ENCODE measurements around the gene H19.

H19 gene

DNA sequence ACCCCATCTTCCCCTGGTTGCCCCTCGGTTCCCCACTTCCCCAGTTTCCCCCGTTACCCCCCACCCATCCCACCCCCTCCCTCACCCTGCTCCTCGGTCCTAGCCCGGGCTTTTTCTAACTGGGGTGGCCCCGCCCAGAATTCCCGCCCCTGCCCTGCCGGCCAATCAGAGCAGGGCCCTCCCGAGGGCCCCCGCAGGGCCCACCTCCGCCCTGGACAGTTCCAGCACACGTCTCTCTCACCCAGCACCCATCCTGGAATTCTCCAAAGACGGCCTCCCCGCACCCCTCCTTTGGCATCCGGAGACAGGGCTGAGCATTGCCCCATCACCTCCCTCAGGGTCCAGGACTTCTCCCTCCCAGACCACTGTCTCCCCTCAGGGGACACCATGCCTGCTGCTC lies at the start of gene H19:
H19 (minus strand) TSS at position 88 of the 400 bp plus-strand sequence.
- no peak for DNase-seq

DNA sequence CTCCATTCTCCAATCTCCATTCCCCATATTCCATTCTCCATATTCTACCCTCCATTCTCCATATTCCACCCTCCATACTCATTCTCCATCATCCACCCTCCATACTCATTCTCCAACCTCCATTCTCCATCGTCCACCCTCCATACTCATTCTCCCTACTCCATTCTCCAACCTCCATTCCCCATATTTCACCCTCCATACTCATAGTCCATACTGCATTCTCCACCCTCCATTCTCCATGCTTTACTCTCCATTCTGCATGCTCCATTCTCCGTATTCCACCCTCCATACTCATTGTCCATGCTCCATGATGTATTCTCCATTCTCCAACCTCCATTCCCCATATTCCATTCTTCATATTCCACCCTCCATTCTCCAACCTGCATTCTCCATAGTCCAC lies 44.3 kb upstream of the H19 start:
- DNase-seq: no peak

DNA sequence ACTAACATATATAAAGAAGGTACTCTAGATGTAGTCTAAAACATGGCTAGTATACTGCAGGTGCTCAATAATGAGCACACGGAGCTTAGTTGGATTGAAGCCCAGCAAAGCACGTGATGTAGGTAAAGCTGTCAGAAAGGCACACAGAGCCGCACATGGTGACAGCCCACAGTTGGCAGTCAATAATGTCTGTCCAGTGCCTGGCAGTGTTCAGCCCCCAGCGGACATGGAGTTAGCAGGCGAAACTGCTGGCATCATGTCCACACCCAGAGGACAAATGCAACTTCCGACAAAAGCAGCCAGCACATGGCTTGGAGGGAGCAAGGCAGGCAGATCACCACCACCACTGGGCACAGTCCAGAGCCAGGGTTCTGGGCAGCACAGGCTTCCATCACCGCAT lies 43.5 kb upstream of the H19 start:
- DNase-seq: no peak

DNA sequence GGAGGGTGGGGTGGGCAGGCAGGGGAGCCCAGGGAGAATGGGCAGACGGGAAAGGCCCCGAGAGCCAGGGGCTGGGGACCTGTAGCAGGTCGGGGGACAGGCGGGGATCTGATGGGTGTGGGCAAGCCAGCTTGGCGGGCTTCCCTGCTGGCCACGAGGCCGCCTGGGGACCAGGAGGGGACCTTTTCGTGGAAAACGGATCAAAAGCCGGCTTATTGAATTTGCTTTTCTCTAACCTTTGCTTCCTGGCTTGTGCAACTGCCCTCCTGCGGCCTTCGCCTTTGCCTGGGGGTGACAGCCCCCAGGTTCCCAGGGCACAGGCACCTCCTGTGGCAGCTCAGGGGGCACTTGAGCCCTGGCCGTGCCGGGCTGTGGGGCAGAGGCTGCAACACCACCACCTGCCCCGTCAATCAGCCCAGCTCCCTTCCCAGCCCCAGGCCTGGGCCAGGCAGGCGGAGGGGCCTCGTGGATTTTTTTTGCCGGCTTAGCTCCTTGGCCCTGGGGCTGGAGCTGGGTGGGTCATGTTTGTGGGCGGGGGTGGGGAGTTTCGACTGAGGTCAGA lies 41.6 kb upstream of the H19 start:
- no peak for DNase-seq

DNA sequence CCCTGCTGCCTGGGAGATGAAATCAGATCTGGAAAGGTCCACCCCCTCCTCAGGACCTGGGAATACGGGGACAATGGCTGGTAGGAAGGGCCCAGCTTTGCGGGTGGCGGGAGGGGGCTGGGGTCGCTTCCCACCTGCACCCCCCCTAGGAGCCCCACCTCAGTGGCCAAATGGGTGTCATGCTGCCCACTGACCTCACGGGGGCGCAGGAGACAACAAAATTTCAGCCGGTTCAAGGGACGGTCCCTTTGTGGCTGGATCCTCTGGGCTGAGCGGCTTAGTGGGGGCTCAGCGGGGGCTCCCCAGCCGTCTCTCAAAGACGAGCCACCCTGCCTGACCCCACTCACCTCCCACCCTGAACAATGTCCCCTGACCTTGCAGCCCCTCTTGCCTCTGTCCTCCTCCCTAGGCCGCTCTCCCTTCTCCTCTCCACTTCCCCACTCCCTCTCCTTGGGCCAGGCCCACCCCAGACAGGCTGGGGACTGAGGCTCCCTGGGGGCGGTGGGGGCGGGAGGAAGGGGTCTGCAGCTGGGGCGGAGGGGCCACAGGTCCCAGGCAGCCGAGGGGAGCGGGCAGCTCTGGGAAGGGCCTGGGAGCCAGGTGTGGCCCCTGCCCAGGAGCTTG lies 39.3 kb upstream of the H19 start:
- DNase-seq: no peak

GRCh38 chr11:2035382-2035781 lies 37.7 kb upstream of the H19 start:
- DNase-seq: no peak

- no peak for DNase-seq
Measured at GRCh38 chr11:2031058-2031457, 33.4 kb upstream of the H19 start.

DNA sequence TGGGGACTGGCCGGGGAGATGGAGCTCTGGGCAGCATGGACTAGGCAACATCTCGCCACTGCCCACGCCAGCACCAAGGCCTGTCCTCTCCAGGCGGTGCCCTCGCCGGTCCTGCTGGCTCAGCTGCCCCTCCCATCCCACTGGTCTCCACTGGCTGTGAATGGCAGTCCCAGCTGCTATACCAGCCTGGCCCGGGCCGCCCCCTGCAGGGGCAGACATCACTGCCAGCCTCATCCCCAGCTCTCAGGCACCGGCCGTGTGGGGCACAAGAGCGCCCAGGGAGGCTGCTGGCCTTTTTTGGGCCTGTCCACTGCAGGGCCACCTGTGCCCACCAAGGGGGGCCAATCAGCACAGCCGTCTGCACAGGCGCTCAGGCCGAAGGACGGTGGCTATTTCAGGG lies 30.1 kb upstream of the H19 start:
- DNase-seq: no peak

GRCh38 chr11:2015025-2015424 lies 17.4 kb upstream of the H19 start:
- DNase-seq: no peak

DNA sequence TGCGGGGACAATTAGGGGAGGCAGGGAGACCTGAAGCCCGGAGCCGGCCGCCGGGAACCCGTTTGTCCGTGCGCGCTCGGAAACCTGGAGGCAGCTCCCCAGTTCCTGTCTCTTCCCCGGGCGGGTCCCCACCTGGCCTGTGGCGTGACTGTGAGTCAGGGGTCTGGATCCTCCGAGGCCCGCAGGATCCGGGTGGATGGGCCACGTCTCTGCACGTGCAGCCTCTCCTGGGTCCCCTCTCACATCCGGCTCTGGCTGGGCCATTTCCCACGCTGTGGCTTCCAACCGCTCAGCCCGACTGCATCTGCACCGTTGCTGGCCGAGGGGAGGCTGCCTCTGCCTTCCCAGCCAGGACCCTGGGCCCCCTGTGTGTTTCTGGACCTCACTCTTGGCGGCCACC lies 14.8 kb upstream of the H19 start:
- no peak for DNase-seq

- no peak for DNase-seq
Measured at GRCh38 chr11:2004466-2004865, 6.8 kb upstream of the H19 start.

DNA sequence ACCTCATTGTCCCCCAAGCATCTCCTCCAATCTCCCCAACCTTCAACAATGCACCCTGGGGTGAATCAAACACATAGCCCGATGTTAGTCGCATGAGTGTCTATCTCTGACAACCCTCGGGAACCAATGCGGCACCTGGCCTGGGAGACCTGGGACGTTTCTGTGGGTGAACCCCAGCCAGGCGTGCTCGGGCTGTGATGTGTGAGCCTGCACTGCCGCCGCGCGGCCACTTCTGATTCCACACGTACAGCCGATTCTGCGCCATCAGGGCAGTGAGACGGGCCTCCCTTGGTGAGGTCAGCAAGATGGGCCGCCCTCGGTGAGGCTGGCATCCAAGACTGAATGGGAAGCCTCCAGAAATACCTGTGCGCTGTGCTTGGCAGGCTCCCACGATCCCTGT lies 5.2 kb upstream of the H19 start:
- no peak for DNase-seq

DNA sequence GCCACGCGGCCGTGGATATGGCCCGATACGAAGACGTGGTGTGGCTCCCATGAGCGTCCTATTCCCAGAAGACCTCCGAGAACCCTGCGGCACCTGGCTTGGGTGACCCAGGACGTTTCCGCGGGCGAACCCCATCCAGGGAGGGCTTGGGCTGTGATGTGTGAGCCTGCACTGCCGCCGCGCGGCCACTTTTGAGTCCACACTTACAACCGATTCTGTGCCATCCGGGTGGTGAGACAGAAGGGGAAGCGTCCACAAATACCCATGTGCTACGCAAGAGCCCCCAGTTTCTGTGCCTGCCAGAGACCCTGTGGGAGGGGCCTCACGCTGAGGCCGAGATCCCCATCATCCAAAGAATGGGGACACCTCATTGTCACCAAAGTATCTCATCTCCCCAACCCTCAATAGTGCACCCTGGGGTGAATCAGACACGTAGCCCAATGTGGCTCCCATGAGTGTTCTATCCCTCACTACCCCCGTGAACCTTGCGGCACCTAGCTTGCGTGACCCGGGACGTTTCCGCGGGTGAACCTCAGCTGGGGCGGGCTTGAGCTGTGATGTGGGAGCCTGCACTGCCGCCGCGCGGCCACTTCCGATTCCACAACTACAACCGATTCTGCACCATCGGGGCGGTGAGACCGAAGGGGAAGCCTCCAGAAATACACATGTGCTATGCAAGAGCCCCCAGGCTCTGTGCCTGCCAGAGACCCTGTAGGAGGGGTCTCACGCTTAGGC lies 4.6 kb upstream of the H19 start:
- DNase-seq: no peak

GRCh38 chr11:1998861-1999260 lies 1.2 kb upstream of the H19 start:
- no peak for DNase-seq

DNA sequence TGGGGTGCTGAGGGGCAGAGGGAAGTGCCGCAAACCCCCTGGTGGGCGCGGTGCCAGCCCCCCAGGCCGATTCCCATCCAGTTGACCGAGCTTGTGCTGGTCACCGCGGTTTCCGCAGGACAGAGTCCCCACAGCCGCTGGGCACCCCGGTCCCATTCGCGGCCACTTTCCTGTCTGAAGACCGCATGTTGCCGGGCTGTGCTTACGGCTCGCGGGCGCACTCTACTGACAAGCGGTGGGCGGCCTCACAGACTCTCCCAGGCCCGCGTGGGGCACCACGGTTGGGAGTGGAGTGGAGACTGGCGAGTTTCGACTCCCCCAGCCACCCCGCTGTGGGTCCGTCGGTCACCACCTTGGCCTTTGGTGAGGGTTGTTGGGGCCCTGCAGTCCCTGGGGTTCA lies 648 bp upstream of the H19 start:
- DNase-seq: no peak

DNA sequence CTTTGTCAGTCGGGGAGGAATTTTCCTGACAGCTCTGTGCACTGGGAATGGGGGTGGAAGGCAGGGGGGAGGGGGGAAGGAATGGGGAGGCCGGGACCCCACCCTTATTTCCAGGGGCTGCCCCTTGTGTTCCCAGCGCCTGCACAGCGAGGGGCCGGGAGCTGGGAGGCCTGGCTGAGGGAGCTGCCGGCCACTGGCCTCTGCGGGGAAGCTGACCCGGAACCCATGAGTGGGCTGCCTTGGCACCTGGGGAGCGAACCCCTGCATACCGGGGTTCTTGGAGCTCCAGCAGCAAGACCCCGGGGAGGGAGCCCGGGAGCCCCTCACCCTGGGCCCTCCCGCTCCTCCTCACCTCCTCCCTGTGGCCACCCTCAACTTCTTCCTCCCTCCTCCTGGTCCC lies 3.5 kb downstream of the H19 start:
- DNase-seq: no peak

GRCh38 chr11:1992111-1992510 lies 5.5 kb downstream of the H19 start:
- no peak for DNase-seq

- DNase-seq: no peak
Measured at GRCh38 chr11:1990872-1991578, 6.6 kb downstream of the H19 start.

GRCh38 chr11:1989953-1990352 lies 7.7 kb downstream of the H19 start:
- DNase-seq: no peak

DNA sequence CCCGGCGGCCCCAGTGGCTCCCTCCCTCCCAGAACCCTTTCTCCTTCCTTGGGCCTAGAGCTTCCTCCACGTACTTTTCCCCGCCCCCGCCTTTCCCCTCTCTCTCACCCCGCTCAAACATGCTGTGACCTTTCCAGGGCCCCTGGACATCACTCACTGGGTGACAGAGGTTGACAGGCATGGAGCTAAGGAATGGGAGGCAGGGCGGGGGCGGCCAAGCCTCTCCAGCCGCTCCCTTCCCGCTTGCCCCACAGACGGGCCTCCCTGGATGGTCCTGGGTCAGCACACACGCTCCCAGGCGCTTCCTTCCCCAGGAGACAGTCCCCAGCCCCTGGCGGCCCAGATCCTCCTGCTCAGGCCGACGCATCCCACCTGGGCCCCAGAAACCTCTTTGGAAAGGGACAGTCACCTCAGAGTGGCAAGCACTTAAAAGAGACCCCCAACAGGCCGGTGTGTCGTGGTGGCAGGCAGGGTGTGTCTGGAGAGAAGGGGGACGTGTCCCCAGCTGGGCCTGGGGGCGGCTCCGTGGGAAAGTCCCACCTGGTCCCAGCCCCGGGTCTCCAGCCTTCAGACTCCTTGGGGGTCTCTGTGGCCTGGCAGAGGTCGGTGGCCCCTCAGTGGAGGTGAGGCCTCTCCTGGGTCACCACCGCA lies 8.8 kb downstream of the H19 start:
- no peak for DNase-seq

DNA sequence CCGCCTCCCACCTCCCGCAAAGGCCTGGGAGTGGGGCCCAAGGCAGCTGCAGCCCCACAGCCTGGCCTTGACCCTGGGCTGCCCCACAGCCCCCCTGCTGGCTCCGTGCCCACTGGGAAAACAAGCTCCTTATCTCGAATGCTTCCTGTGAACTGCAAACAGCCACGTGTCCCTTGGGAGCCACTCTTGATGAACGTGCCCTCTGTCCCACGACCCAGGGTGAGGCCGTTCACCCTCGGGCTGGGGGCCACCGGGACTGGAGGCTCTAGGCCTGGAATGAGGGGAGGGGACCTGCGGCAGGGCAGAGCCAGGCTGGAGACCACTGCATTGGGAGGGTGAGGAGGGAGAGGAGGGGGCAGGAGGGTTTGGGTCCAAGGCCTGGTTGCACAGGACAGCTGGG lies 9.5 kb downstream of the H19 start:
- no peak for DNase-seq

DNA sequence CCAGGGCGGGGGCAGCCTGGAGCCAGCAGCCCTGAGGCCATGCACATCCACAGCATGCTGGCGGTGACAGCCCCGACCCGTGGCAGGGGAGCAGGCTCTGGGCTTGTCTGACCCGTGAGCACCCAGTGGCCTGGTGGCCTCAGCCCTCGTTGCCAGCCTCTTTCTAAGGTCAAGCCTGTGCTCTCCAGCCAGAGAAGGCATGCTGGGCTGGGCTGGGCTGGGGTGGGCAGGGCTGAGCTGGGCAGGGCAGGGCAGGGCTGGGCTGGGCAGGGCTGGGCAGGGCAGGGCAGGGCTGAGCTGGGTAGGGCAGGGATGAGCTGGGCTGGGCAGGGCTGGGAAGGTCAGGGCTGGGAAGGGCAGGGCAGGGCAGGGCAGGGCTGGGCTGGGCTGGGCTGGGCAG lies 10.6 kb downstream of the H19 start:
- no peak for DNase-seq

GRCh38 chr11:1983601-1983961 lies 14.1 kb downstream of the H19 start:
- no peak for DNase-seq
